Trophoblast cell (in vitro differentiated cells and primary cell): ENCODE data around the gene BAG1.

Experiments
- DNase-seq, 2 donors: peaks; one replicate each; pipeline ENCODE4 v3.0.0-alpha.2; 2016
- H2AFZ ChIP-seq: 2 replicates; pipeline ENCODE4 v1.6.1; 2013; ENCODE audit warnings: low read length, moderate library complexity, mild to moderate bottlenecking; ENCODE audit not compliant: insufficient read depth, poor library complexity
- H2AK5ac ChIP-seq: 2 replicates; pipeline ENCODE4 v1.6.1; 2013; ENCODE audit warnings: mild to moderate bottlenecking, low read length
- H2BK120ac ChIP-seq: 2 replicates; pipeline ENCODE4 v1.6.1; 2013; ENCODE audit warnings: low read length, mild to moderate bottlenecking, moderate library complexity; ENCODE audit not compliant: insufficient read depth, poor library complexity
- H2BK12ac ChIP-seq: 2 replicates; pipeline ENCODE4 v1.6.1; 2013; ENCODE audit warnings: mild to moderate bottlenecking, low read length, moderate library complexity
- H2BK5ac ChIP-seq: 2 replicates; pipeline ENCODE4 v1.6.1; 2013; ENCODE audit warnings: low read length, low read depth, moderate library complexity, mild to moderate bottlenecking; ENCODE audit not compliant: poor library complexity
- H3K14ac ChIP-seq: 2 replicates; pipeline ENCODE4 v1.6.1; 2013; ENCODE audit warnings: mild to moderate bottlenecking, low read length
- H3K18ac ChIP-seq: 2 replicates; pipeline ENCODE4 v1.6.1; 2013; ENCODE audit warnings: mild to moderate bottlenecking, low read length
- H3K23ac ChIP-seq: 2 replicates; pipeline ENCODE4 v1.6.1; 2013; ENCODE audit warnings: low read length
- H3K27ac ChIP-seq: 2 replicates; pipeline ENCODE4 v1.5.1; 2013; ENCODE audit warnings: low read depth, mild to moderate bottlenecking, inconsistent platforms, low read length, moderate library complexity
- H3K27me3 ChIP-seq: 2 replicates; pipeline ENCODE4 v1.6.1; 2013; ENCODE audit warnings: inconsistent platforms, mild to moderate bottlenecking, low read length, moderate library complexity; ENCODE audit not compliant: insufficient read depth
- H3K36me3 ChIP-seq, 2 experiments: 1 replicate in 1 of 2; 2 replicates in 1 of 2; pipeline ENCODE4 v1.6.1; 2013; ENCODE audit warnings: low read length in 2 of 2, mild to moderate bottlenecking in 2 of 2, moderate library complexity in 1 of 2; ENCODE audit not compliant: insufficient read depth in 2 of 2, control insufficient read depth in 1 of 2
- H3K4ac ChIP-seq: 2 replicates; pipeline ENCODE4 v1.6.1; 2013; ENCODE audit warnings: low read depth, mild to moderate bottlenecking, low read length, moderate library complexity
- H3K4me1 ChIP-seq, 2 experiments: 1 replicate in 1 of 2; 2 replicates in 1 of 2; pipeline ENCODE4 v1.6.1; 2013; ENCODE audit warnings: low read length in 2 of 2, mild to moderate bottlenecking in 2 of 2, moderate library complexity in 1 of 2; ENCODE audit not compliant: insufficient read depth in 2 of 2, control insufficient read depth in 1 of 2
- H3K4me2 ChIP-seq: 2 replicates; pipeline ENCODE4 v1.6.1; 2013; ENCODE audit warnings: inconsistent platforms, mild to moderate bottlenecking, low read length, moderate library complexity
- H3K4me3 ChIP-seq: 2 replicates; pipeline ENCODE4 v1.5.1; 2013; ENCODE audit warnings: mild to moderate bottlenecking, low read depth, low read length, inconsistent platforms
- H3K79me1 ChIP-seq: one replicate; pipeline ENCODE4 v1.6.1; 2013; ENCODE audit warnings: low read length
- H3K79me2 ChIP-seq: 2 replicates; pipeline ENCODE4 v1.6.1; 2013; ENCODE audit warnings: low read length, mild to moderate bottlenecking; ENCODE audit not compliant: control insufficient read depth, insufficient read depth, poor library complexity
- H3K9ac ChIP-seq: 2 replicates; pipeline ENCODE4 v1.6.1; 2013; ENCODE audit warnings: mild to moderate bottlenecking, low read length
- H3K9me3 ChIP-seq: 2 replicates; pipeline ENCODE4 v1.6.1; 2013; ENCODE audit warnings: low read depth, mild to moderate bottlenecking, control low read depth, inconsistent platforms, low read length; ENCODE audit not compliant: insufficient read depth
- H4K12ac ChIP-seq: 2 replicates; pipeline ENCODE4 v1.6.1; 2013; ENCODE audit warnings: low read depth, mild to moderate bottlenecking, low read length, moderate library complexity
- H4K8ac ChIP-seq: 2 replicates; pipeline ENCODE4 v1.6.1; 2013; ENCODE audit warnings: low read depth, mild to moderate bottlenecking, low read length, moderate library complexity
- H4K91ac ChIP-seq: one replicate; pipeline ENCODE4 v1.6.1; 2013; ENCODE audit warnings: low read depth, mild to moderate bottlenecking, low read length, moderate library complexity
- WGBS: extraction: QIAGEN DNeasy Blood & Tissue Kit; methylation state at CpG from one replicate; pipeline ENCODE4 v1.1.7; 2013; ENCODE audit warnings: missing lambda C conversion rate; ENCODE audit not compliant: insufficient read length, insufficient coverage; ENCODE audit errors: extremely low coverage; 5-methylcytosine and 5-hydroxymethylcytosine counted together

The BAG1 gene

DNA sequence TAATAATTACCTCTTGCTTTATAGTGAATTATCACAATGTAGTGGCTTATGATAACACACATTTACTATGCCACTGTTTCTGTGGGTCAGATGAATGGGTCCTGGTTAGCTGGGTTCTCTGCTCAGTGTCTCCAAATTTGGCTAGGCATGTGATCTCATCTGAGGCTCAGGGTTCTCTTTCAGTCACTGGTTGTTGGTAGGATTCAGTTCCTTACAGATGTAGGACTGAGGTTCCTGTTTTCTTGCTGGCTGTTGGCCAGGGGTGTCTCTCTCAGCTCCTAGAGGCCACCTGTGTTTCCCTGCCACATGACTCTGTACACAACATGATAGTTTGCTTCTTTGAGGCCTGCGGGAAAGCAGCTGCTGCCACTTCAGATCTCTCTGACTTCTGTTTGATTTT, 32.9 kb upstream of the BAG1 start:
- H3K4ac ChIP-seq = peak overlapping the region; percentile 14
- H3K27ac ChIP-seq = no peak overlapping the region
- H4K8ac ChIP-seq = no peak overlapping the region
- no peaks in the 10 kb centered on the region for H3K9me3 ChIP-seq
- no peak overlapping the region for H2AFZ ChIP-seq
- H3K36me3 ChIP-seq = peaks cover 23 to 44% of the 10 kb centered on the region in 2 experiments
- H3K23ac ChIP-seq = no peak overlapping the region
- WGBS = no CpG with 5 or more reads among the region's 1 CpG
- no peak overlapping the region for H2BK120ac ChIP-seq
- no peak overlapping the region for H3K4me2 ChIP-seq
- no peaks in the 10 kb centered on the region for H3K79me2 ChIP-seq
- H3K4me1 ChIP-seq = no peaks in the 10 kb centered on the region
- H4K12ac ChIP-seq = no peak overlapping the region
- no peak overlapping the region for H4K91ac ChIP-seq
- H2BK12ac ChIP-seq = no peak overlapping the region
- H3K27me3 ChIP-seq = no peaks in the 10 kb centered on the region
- no peak overlapping the region for H2AK5ac ChIP-seq
- H3K4me3 ChIP-seq = no peak overlapping the region
- no peak overlapping the region for H3K9ac ChIP-seq
- DNase-seq = peak in 1 of 2 donors; percentile 11
- H2BK5ac ChIP-seq = no peak overlapping the region
- H3K79me1 ChIP-seq = no peaks in the 10 kb centered on the region
- H3K14ac ChIP-seq = no peak overlapping the region
- H3K18ac ChIP-seq = no peak overlapping the region

DNA sequence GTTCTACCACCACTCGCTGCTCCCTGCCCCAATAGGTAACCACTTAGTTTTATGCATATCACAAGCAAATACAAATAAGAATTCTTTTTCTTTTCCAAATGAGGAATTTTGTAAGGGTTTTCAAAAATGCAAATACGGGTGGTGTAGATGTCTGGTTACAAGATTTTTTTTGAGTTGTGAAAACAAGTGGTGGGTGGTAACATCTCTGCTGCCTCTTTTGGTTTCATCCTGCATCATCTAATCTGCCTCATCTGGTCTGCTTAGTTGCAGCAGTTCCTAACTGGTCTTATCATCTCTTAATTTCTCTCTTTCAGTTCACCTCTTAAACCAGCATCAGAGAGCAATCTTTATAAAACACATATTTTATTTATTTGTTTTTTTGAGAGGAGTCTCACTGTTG, 31.1 kb upstream of the BAG1 start:
- peaks cover 20 to 37% of the 10 kb centered on the region in 2 experiments for H3K36me3 ChIP-seq
- H3K4ac ChIP-seq = no peak overlapping the region
- H3K79me1 ChIP-seq = peaks cover 3% of the 10 kb centered on the region
- WGBS = no CpG with 5 or more reads among the region's 2 CpGs
- no peak overlapping the region for H2BK120ac ChIP-seq
- no peak overlapping the region for H3K14ac ChIP-seq
- H2AFZ ChIP-seq = no peak overlapping the region
- H4K12ac ChIP-seq = no peak overlapping the region
- H3K23ac ChIP-seq = no peak overlapping the region
- H3K9me3 ChIP-seq = no peaks in the 10 kb centered on the region
- H3K27ac ChIP-seq = no peak overlapping the region
- no peak overlapping the region for H3K18ac ChIP-seq
- peaks cover 5% of the 10 kb centered on the region for H3K79me2 ChIP-seq
- no peak overlapping the region for H4K8ac ChIP-seq
- H3K9ac ChIP-seq = no peak overlapping the region
- no peaks in the 10 kb centered on the region for H3K27me3 ChIP-seq
- H4K91ac ChIP-seq = no peak overlapping the region
- no peak overlapping the region for H3K4me2 ChIP-seq
- no peak overlapping the region for H2BK12ac ChIP-seq
- peaks cover 0 to 3% of the 10 kb centered on the region in 2 experiments for H3K4me1 ChIP-seq
- no peak overlapping the region for H2AK5ac ChIP-seq
- DNase-seq = no peak
- no peak overlapping the region for H2BK5ac ChIP-seq
- no peak overlapping the region for H3K4me3 ChIP-seq

GRCh38 chr9:33294670-33295432, 30.3 kb upstream of the BAG1 start:
- Histone ChIP-seq H3K36me3 (peaks cover 18 to 32% of the 10 kb centered on the region in 2 experiments), H2BK5ac (no peak overlapping the region), H3K9ac (no peak overlapping the region), H2BK120ac (no peak overlapping the region), H3K79me2 (peaks cover 9% of the 10 kb centered on the region), H4K91ac (no peak overlapping the region), H3K4me1 (peaks cover 0 to 3% of the 10 kb centered on the region in 2 experiments), H3K4me3 (no peak overlapping the region), H3K27me3 (no peaks in the 10 kb centered on the region), H4K8ac (no peak overlapping the region), H3K23ac (no peak overlapping the region), H2BK12ac (no peak overlapping the region), H2AK5ac (no peak overlapping the region), H3K79me1 (peaks cover 8% of the 10 kb centered on the region), H3K18ac (no peak overlapping the region), H3K4ac (no peak overlapping the region), H3K14ac (no peak overlapping the region), H3K27ac (no peak overlapping the region), H4K12ac (no peak overlapping the region), H2AFZ (no peak overlapping the region), H3K4me2 (no peak overlapping the region), H3K9me3 (no peaks in the 10 kb centered on the region)
- no peak for DNase-seq
- no CpG with 5 or more reads among the region's 12 CpGs for WGBS

- peaks cover 10% of the 10 kb centered on the region for H3K79me1 ChIP-seq
- H3K9me3 ChIP-seq = no peaks in the 10 kb centered on the region
- H4K8ac ChIP-seq = no peak overlapping the region
- no peaks in the 10 kb centered on the region for H3K27me3 ChIP-seq
- no peak overlapping the region for H3K14ac ChIP-seq
- H3K18ac ChIP-seq = no peak overlapping the region
- peaks cover 10% of the 10 kb centered on the region for H3K79me2 ChIP-seq
- H2AK5ac ChIP-seq = no peak overlapping the region
- no peak overlapping the region for H2AFZ ChIP-seq
- H3K36me3 ChIP-seq = peaks cover 16 to 29% of the 10 kb centered on the region in 2 experiments
- no peak overlapping the region for H2BK120ac ChIP-seq
- no peak overlapping the region for H2BK5ac ChIP-seq
- no peak overlapping the region for H3K4me3 ChIP-seq
- H3K9ac ChIP-seq = no peak overlapping the region
- no peak overlapping the region for H3K23ac ChIP-seq
- no peak overlapping the region for H2BK12ac ChIP-seq
- H3K4ac ChIP-seq = no peak overlapping the region
- WGBS = no CpG with 5 or more reads among the region's 2 CpGs
- H4K91ac ChIP-seq = no peak overlapping the region
- no peak for DNase-seq
- H3K4me2 ChIP-seq = no peak overlapping the region
- no peak overlapping the region for H4K12ac ChIP-seq
- H3K4me1 ChIP-seq = peaks cover 3% of the 10 kb centered on the region in 2 experiments
- H3K27ac ChIP-seq = no peak overlapping the region
Measured at GRCh38 chr9:33293782-33294181, 29.3 kb upstream of the BAG1 start.
